ENCODE measurements around the gene RTP1. TPM values are rescaled to one million over a fixed set of nuclear protein-coding genes. Genes with fewer than 3 reads are reported as not detected.

RTP1 gene
- total and polyA plus RNA-seq, 2 experiments from 2014 or later, result 4.4 to 6.3 TPM

GRCh38 chr3:187150186-187150585 is 47.1 kb upstream of the RTP1 start:
- H2AFZ ChIP-seq, result no peak overlapping the region
- peaks cover 4% of the 10 kb centered on the region; the same call in 1 of the 2 replicates for H3K9me2 ChIP-seq (ENCODE audit: insufficient read depth)
- H3K4me3 ChIP-seq, result no peak overlapping the region
- Mint-ChIP-seq H3K36me3 (ENCODE audit: low read depth) (peaks cover 23% of the 10 kb centered on the region), H3K27me3 (ENCODE audit: insufficient read depth, low read depth, poor library complexity) (peaks cover 2% of the 10 kb centered on the region), H3K27ac (no peak overlapping the region), H3K4me3 (no peak overlapping the region), H3K9me3 (peaks cover 30% of the 10 kb centered on the region), H3K4me1 (no peaks in the 10 kb centered on the region)
- peaks cover 6% of the 10 kb centered on the region for H3K4me1 ChIP-seq (ENCODE audit: insufficient read depth)
- H3K79me2 ChIP-seq (replicated peaks; ENCODE audit: insufficient read depth), result peaks cover 53% of the 10 kb centered on the region
- no peak overlapping the region for H3K27ac ChIP-seq (ENCODE audit: low read depth)
- no peaks in the 10 kb centered on the region for H3K27me3 ChIP-seq (ENCODE audit: insufficient read depth)
- DNase-seq (ENCODE audit: low spot score), result no peak
- ATAC-seq, result no peak
- no peak overlapping the region for H3K4me2 ChIP-seq
- H4K20me1 ChIP-seq (replicated peaks; ENCODE audit: insufficient read depth), result no peaks in the 10 kb centered on the region; the same call in 1 of the 2 replicates
- TF ChIP-seq ZNF462 (CRISPR knock-in tag; IDR thresholded peaks at IDR 0.05) (no peak), ETS1 (IDR thresholded peaks at IDR 0.05) (no peak), JUNB (IDR thresholded peaks at IDR 0.05; ENCODE audit: unreplicated experiment) (no peak), CTCF (conservative IDR thresholded peaks at IDR 0.05; ENCODE audit: low read depth in 2 of 2) (no peak), CREB1 (CRISPR knock-in tag; IDR thresholded peaks at IDR 0.05; ENCODE audit: low read depth) (no peak), POLR2AphosphoS5 (IDR thresholded peaks at IDR 0.05; ENCODE audit: low read depth) (no peak), ZNF331 (CRISPR knock-in tag; IDR thresholded peaks at IDR 0.05; ENCODE audit: low read depth) (no peak), EZH2phosphoT487 (IDR thresholded peaks at IDR 0.05; ENCODE audit: unreplicated experiment) (no peak), ZNF114 (CRISPR knock-in tag; IDR thresholded peaks at IDR 0.05) (no peak), STAT1 (IDR thresholded peaks at IDR 0.05; ENCODE audit: unreplicated experiment) (no peak), NANOG (IDR thresholded peaks at IDR 0.05; ENCODE audit: borderline replicate concordance) (no peak), EZH2 (IDR thresholded peaks at IDR 0.05; ENCODE audit: low read depth, unreplicated experiment) (no peak), REST (IDR thresholded peaks at IDR 0.05; ENCODE audit: unreplicated experiment) (no peak)
- H3K36me3 ChIP-seq (ENCODE audit: insufficient read depth), result peaks cover 20% of the 10 kb centered on the region; the same call in 1 of the 2 replicates
- no peaks in the 10 kb centered on the region for H3F3A ChIP-seq (replicated peaks; ENCODE audit: low read depth)
